GM12878 (cell line): ENCODE measurements around the gene SDR9C7. TPM values are rescaled to one million over a fixed set of nuclear protein-coding genes. Genes with fewer than 3 reads are reported as not detected.

ENCODE experiments used
- ATAC-seq: fragments of 200-7000 bp; cut with Tn5 transposase; 3 replicates; pipeline ENCODE4 v1.9.1; 2020; ENCODE audit warnings: mild to moderate bottlenecking, moderate library complexity
- BruUV-seq: library from RNA; stranded (reverse); fragments of 400-500 nt; replicated peaks from 2 replicates; lab custom pipeline; 2021; lab: Mats Ljungman, UMichigan
- CTCF ChIA-PET: fragments of 300-600 bp; sonication (Branson Sonifier 250); formaldehyde crosslinking; extraction: SDS; loops from one replicate; lab custom pipeline; 2021; ENCODE audit warnings: inconsistent platforms; lab: Yijun Ruan, JAX
- POLR2A ChIA-PET: fragments of 350-600 bp; formaldehyde crosslinking; extraction: SDS; loops from one replicate; lab custom pipeline; 2021; ENCODE audit warnings: inconsistent platforms; lab: Charles Lee
- RAD21 ChIA-PET: fragments of 300-600 bp; sonication (Branson Sonifier 250); formaldehyde crosslinking; loops from one replicate; lab custom pipeline; 2023; ENCODE audit warnings: antibody characterized with exemption; ENCODE audit not compliant: unreplicated experiment; lab: Charles Lee
- SMC1A ChIA-PET: fragments of 300-600 bp; sonication (Branson Sonifier 250); formaldehyde crosslinking; loops from one replicate; lab custom pipeline; 2023; ENCODE audit not compliant: unreplicated experiment, uncharacterized antibody; lab: Charles Lee
- DNase-seq: peaks from one replicate; pipeline ENCODE4 v3.0.0-alpha.2; 2011; ENCODE audit warnings: low read depth, low spot score
- FAIRE-seq: peaks from 3 replicates; lab custom pipeline; 2011; peaks lifted over from hg19 to GRCh38; lab: Jason Lieb, UNC
- H2AFZ ChIP-seq: 2 replicates; pipeline ENCODE4 v1.6.0; 2011; ENCODE audit warnings: low read depth, low read length, control low read depth; ENCODE audit not compliant: control insufficient read depth
- H3K27ac ChIP-seq: 2 replicates; pipeline ENCODE4 v1.5.1; 2011; ENCODE audit warnings: control low read depth; ENCODE audit not compliant: control insufficient read depth, insufficient read depth
- H3K27me3 ChIP-seq, 2 experiments: replicated peaks in 1 of 2; 2 replicates each; pipeline versions ENCODE4 v1.6.0 to v1.6.1; 2011; ENCODE audit warnings: low read length in 1 of 2; ENCODE audit not compliant: control insufficient read depth in 2 of 2, insufficient read depth in 2 of 2
- H3K36me3 ChIP-seq, 2 experiments: 2 replicates each; pipeline ENCODE4 v1.5.1; 2011; ENCODE audit warnings: low read length in 1 of 2; ENCODE audit not compliant: control insufficient read depth in 2 of 2, insufficient read depth in 2 of 2
- H3K4me1 ChIP-seq: 2 replicates; pipeline ENCODE4 v1.6.1; 2011; ENCODE audit warnings: mild to moderate bottlenecking, low read length, moderate library complexity, mixed read lengths; ENCODE audit not compliant: control insufficient read depth, insufficient read depth
- H3K4me2 ChIP-seq: 2 replicates; pipeline ENCODE4 v1.6.0; 2011; ENCODE audit warnings: control low read depth; ENCODE audit not compliant: control insufficient read depth, insufficient read depth
- H3K4me3 ChIP-seq: fragments of 200-600 bp; sonication (generic); 2 replicates; pipeline ENCODE4 v1.5.1; 2016
- H3K79me2 ChIP-seq: 2 replicates; pipeline ENCODE4 v1.6.0; 2011; ENCODE audit warnings: low read length; ENCODE audit not compliant: control insufficient read depth, insufficient read depth
- H3K9ac ChIP-seq: 2 replicates; pipeline ENCODE4 v1.8.0; 2011; ENCODE audit warnings: low read length, control low read depth, mixed read lengths; ENCODE audit not compliant: control insufficient read depth, insufficient read depth
- H3K9me3 ChIP-seq: replicated peaks from 3 replicates; pipeline ENCODE4 v1.5.1; 2011; ENCODE audit warnings: mild to moderate bottlenecking, low read length; ENCODE audit not compliant: control insufficient read depth, insufficient read depth
- H4K20me1 ChIP-seq: 2 replicates; pipeline ENCODE4 v1.6.0; 2011; ENCODE audit not compliant: control insufficient read depth, insufficient read depth
- BHLHE40 ChIP-seq, 2 experiments: fragments of 450-650 bp in 1 of 2; IDR thresholded peaks; 2 replicates each; pipeline ENCODE4 v1.6.1; 2011 to 2017; ENCODE audit warnings: low read depth in 2 of 2, borderline replicate concordance in 1 of 2, improper control_type of control experiment in 1 of 2, low read length in 1 of 2, mild to moderate bottlenecking in 1 of 2
- NFYA ChIP-seq: IDR thresholded peaks from 2 replicates; pipeline ENCODE4 v1.6.1; 2011; ENCODE audit warnings: low read depth, mild to moderate bottlenecking, low read length, improper control_type of control experiment, borderline replicate concordance
- NR2C2 ChIP-seq: IDR thresholded peaks from 2 replicates; pipeline ENCODE4 v1.6.1; 2011; ENCODE audit warnings: borderline replicate concordance, low read depth; ENCODE audit not compliant: control insufficient read depth, insufficient read length
- POLR2A ChIP-seq: IDR thresholded peaks from 2 replicates; pipeline ENCODE4 v1.6.1; 2011; ENCODE audit warnings: low read depth, mild to moderate bottlenecking, low read length
- POLR2AphosphoS2 ChIP-seq: IDR thresholded peaks from 2 replicates; pipeline ENCODE4 v1.6.1; 2011; ENCODE audit warnings: low read depth, mild to moderate bottlenecking, low read length, improper control_type of control experiment, moderate library complexity
- POLR2AphosphoS5 ChIP-seq: IDR thresholded peaks from 2 replicates; pipeline ENCODE4 v1.6.1; 2011; ENCODE audit warnings: mild to moderate bottlenecking, low read length, inconsistent platforms
- TCF12 ChIP-seq: IDR thresholded peaks from 2 replicates; pipeline ENCODE4 v1.6.1; 2011; ENCODE audit warnings: low read depth, mild to moderate bottlenecking, low read length
- WRNIP1 ChIP-seq: IDR thresholded peaks from 2 replicates; pipeline ENCODE4 v1.6.1; 2011; ENCODE audit warnings: low read depth, low read length, improper control_type of control experiment, borderline replicate concordance
- ZNF207 ChIP-seq: fragments of 450-650 bp; IDR thresholded peaks from 2 replicates; pipeline ENCODE4 v1.6.1; 2014; ENCODE audit warnings: antibody characterized with exemption, mild to moderate bottlenecking, borderline replicate concordance
- ZNF24 ChIP-seq: fragments of 450-650 bp; IDR thresholded peaks from 2 replicates; pipeline ENCODE4 v1.6.1; 2017; ENCODE audit warnings: antibody characterized with exemption, mild to moderate bottlenecking
- WGBS: methylation state at CpG from one replicate; pipeline ENCODE4 v1.1.6; 2016; ENCODE audit warnings: low lambda C conversion rate; ENCODE audit not compliant: insufficient replicate concordance, insufficient coverage; ENCODE audit errors: missing lambda C conversion rate; 5-methylcytosine and 5-hydroxymethylcytosine counted together
- in situ Hi-C: fragments of 300-500 bp; cut with MboI; formaldehyde crosslinking; loops from 9 replicates; pipeline ENCODE4 v1.14.3; 2018; ENCODE audit warnings: mixed read lengths
- intact Hi-C: fragments of 100-400 bp; cut with micrococcal nuclease; formaldehyde crosslinking; loops from one replicate; pipeline ENCODE4 v1.14.2; 2022; ENCODE audit not compliant: unreplicated experiment
- polyA plus RNA-seq, 11 experiments: library from polyadenylated mRNA; depleted of rRNA in 4 of 11; unstranded in 6 of 11; stranded (reverse) in 5 of 11; fragments of >200 nt; fragmentation: Nextera tagmentation in 4 of 11; fragmentation: Illumina TruSeq in 1 of 11; extraction: Ambion mirVana in 4 of 11; extraction: Trizol in 1 of 11; gene quantifications; 1 replicate in 1 of 11; 2 replicates in 10 of 11; pipeline versions ENCODE4 v1.2.1 to v1.2.3, GENCODE V29; 2011 to 2016; ENCODE audit warnings: inconsistent platforms in 2 of 11, missing spikeins in 2 of 11, low read depth in 1 of 11
- total RNA-seq, 4 experiments: library from RNA; depleted of rRNA in 3 of 4; stranded (reverse); fragments of >200 nt in 3 of 4; fragmentation: Illumina TruSeq in 1 of 4; extraction: Trizol in 1 of 4; gene quantifications; 2 replicates each; pipeline versions ENCODE4 v1.2.1 to v1.2.3, GENCODE V29; 2013 to 2021
- TF ChIP-seq, protein P1 (sequence below): fragments of 450-650 bp; IDR thresholded peaks from 2 replicates; pipeline ENCODE4 v1.6.1; 2017; ENCODE audit warnings: mild to moderate bottlenecking, moderate library complexity
- TF ChIP-seq, protein P2 (sequence below): fragments of 450-650 bp; IDR thresholded peaks from 2 replicates; pipeline ENCODE4 v1.6.1; 2016; ENCODE audit warnings: mild to moderate bottlenecking

Gene SDR9C7
- total and polyA plus RNA-seq, 10 of the 15 experiments (the other 5 are each of a cell fraction or from before 2014, with no cell fraction given) = 0.04 TPM; not detected in 9

DNA sequence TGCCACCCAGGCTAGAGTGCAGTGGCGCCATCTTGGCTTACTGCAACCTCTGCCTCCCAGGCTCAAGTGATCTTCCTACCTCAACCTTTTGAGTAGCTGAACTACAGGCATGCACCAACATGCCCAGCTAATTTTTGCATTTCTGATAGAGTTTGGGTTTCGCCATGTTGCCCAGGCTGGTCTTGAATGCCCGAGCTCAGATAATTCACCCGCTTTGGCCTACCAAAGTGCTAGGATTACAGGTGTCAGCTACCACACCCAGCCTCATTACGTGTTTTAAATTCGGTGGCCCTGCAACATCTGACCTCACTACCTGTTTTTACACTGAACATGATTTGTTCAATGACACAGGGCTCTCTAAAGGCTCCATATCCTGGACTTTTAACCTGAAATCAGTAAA is 46.1 kb upstream of the SDR9C7 start (continued):
- TF ChIP-seq TCF12 (no peak), ZNF24 (no peak), NFYA (no peak)

DNA sequence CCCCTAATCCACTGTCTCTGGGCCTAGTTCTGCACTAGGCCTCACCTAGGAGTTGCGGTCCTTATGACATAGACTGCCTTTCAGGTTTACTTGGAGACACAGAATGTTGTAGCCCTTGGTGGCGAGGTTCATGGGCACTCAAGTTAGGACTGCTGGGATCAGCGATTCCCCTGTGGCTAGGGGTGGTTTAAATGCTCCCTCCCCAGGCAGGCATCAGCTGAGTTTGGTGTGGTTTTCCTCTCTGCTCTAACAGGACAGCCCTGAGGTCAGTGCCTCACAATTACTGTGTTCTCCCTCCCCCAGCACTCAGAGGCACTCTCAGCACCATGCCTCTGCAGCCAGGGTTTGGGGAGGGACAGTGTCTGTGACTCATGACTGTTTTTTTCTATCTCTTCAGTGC is 45.4 kb upstream of the SDR9C7 start:
- RAD21 ChIA-PET = no interaction called here
- DNase-seq = no peak
- Histone ChIP-seq H3K4me1 (no peaks in the 10 kb centered on the region), H3K4me2 (no peak overlapping the region), H3K4me3 (no peak overlapping the region), H4K20me1 (no peaks in the 10 kb centered on the region), H2AFZ (no peak overlapping the region), H3K9ac (no peak overlapping the region), H3K9me3 (no peaks in the 10 kb centered on the region), H3K79me2 (no peaks in the 10 kb centered on the region), H3K36me3 (no peaks in the 10 kb centered on the region), H3K27me3 (no peaks in the 10 kb centered on the region), H3K27ac (no peak overlapping the region)
- POLR2A ChIA-PET = no interaction called here
- BruUV-seq = no TSS peak
- intact Hi-C loops = no loop called here
- TF ChIP-seq POLR2AphosphoS5 (no peak), POLR2A (no peak), ZNF207 (no peak), POLR2AphosphoS2 (no peak), BHLHE40 (IDR thresholded peaks at IDR 0.05; ENCODE audit: borderline replicate concordance in 1 of 2, low read depth in 2 of 2, low read length in 1 of 2) (no peak), WRNIP1 (no peak), NR2C2 (no peak)
- TF ChIP-seq, protein P1, sequence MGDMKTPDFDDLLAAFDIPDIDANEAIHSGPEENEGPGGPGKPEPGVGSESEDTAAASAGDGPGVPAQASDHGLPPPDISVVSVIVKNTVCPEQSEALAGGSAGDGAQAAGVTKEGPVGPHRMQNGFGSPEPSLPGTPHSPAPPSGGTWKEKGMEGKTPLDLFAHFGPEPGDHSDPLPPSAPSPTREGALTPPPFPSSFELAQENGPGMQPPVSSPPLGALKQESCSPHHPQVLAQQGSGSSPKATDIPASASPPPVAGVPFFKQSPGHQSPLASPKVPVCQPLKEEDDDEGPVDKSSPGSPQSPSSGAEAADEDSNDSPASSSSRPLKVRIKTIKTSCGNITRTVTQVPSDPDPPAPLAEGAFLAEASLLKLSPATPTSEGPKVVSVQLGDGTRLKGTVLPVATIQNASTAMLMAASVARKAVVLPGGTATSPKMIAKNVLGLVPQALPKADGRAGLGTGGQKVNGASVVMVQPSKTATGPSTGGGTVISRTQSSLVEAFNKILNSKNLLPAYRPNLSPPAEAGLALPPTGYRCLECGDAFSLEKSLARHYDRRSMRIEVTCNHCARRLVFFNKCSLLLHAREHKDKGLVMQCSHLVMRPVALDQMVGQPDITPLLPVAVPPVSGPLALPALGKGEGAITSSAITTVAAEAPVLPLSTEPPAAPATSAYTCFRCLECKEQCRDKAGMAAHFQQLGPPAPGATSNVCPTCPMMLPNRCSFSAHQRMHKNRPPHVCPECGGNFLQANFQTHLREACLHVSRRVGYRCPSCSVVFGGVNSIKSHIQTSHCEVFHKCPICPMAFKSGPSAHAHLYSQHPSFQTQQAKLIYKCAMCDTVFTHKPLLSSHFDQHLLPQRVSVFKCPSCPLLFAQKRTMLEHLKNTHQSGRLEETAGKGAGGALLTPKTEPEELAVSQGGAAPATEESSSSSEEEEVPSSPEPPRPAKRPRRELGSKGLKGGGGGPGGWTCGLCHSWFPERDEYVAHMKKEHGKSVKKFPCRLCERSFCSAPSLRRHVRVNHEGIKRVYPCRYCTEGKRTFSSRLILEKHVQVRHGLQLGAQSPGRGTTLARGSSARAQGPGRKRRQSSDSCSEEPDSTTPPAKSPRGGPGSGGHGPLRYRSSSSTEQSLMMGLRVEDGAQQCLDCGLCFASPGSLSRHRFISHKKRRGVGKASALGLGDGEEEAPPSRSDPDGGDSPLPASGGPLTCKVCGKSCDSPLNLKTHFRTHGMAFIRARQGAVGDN = no peak
- TF ChIP-seq, protein P2, sequence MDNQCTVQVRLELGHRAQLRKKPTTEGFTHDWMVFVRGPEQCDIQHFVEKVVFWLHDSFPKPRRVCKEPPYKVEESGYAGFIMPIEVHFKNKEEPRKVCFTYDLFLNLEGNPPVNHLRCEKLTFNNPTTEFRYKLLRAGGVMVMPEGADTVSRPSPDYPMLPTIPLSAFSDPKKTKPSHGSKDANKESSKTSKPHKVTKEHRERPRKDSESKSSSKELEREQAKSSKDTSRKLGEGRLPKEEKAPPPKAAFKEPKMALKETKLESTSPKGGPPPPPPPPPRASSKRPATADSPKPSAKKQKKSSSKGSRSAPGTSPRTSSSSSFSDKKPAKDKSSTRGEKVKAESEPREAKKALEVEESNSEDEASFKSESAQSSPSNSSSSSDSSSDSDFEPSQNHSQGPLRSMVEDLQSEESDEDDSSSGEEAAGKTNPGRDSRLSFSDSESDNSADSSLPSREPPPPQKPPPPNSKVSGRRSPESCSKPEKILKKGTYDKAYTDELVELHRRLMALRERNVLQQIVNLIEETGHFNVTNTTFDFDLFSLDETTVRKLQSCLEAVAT = no peak
- FAIRE-seq = no peak
- ATAC-seq = no peak
- SMC1A ChIA-PET = no interaction called here
- in situ Hi-C loops = no loop called here
- 75% methylated on average over 3 of the region's 3 CpGs for WGBS
- CTCF ChIA-PET = no interaction called here
